Measurements from ENCODE around the gene PID1. TPM values are rescaled to one million over a fixed set of nuclear protein-coding genes. Genes with fewer than 3 reads are reported as not detected.
"Not testable (repeated sequence)": the region's sequence is repeated elsewhere in the genome, so short reads cannot be mapped to it uniquely, and the experiment has no call there.

PID1 gene
- total RNA-seq, 2 experiments from 2014 or later: not detected

GRCh38 chr2:229193281-229193680, 77.8 kb downstream of the PID1 start:
- Mint-ChIP-seq H3K4me3 (no peak overlapping the region), H3K36me3 (ENCODE audit: low read depth) (no peaks in the 10 kb centered on the region), H3K4me1 (no peaks in the 10 kb centered on the region), H3K9me3 (no peaks in the 10 kb centered on the region), H3K27ac (no peak overlapping the region), H3K27me3 (no peaks in the 10 kb centered on the region)
- DNase-seq: no peak
- ChIA-PET POLR2A (no interaction called here), CTCF (no interaction called here)

DNA sequence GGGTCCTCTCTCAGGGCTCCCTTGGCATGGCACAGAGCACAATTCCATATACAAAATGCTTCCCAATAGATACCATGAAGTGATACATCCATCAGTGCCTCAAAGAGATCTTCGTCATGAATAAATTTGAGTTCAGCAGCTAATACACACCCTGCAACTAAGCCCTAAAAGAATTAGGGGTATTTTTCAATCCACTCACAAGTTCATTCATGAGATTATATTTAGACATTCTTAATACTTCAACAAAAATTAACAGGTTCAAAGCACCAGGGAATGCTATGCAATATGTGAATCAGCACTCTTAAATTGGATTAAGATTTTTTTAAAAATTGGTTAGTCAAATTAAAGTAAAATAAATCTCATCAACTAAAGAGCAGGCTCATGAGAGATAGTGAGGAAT, 79.7 kb downstream of the PID1 start:
- POLR2A ChIA-PET: no interaction called here
- no peak overlapping the region for H3K27ac Mint-ChIP-seq
- CTCF ChIA-PET: no interaction called here
- no peaks in the 10 kb centered on the region for H3K4me1 Mint-ChIP-seq
- DNase-seq: no peak
- no peaks in the 10 kb centered on the region for H3K36me3 Mint-ChIP-seq (ENCODE audit: low read depth)
- H3K4me3 Mint-ChIP-seq: no peak overlapping the region
- H3K27me3 Mint-ChIP-seq: no peaks in the 10 kb centered on the region
- peaks cover 17% of the 10 kb centered on the region for H3K9me3 Mint-ChIP-seq

DNA sequence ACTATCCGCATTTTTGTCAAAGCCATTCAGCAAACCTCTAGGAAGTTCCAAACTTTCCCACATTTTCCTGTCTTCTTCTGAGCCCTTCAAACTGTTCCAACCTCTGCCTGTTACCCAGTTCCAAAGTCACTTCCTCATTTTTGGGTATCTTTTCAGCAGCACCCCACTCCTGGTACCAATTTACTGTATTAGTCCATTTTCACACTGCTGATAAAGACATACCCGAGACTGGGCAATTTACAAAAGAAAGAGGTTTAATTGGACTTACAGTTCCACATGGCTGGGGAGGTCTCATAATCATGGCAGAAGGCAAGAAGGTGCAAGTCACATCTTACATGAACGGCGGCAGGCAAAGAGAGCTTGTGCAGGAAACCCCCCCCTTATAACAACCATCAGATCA, 84.0 kb downstream of the PID1 start:
- H3K4me3 Mint-ChIP-seq; H3K36me3 Mint-ChIP-seq (ENCODE audit: low read depth); H3K27ac Mint-ChIP-seq; H3K4me1 Mint-ChIP-seq; POLR2A ChIA-PET; CTCF ChIA-PET; DNase-seq; H3K27me3 Mint-ChIP-seq: not testable (repeated sequence)
- H3K9me3 Mint-ChIP-seq: peaks cover 21% of the 10 kb centered on the region

DNA sequence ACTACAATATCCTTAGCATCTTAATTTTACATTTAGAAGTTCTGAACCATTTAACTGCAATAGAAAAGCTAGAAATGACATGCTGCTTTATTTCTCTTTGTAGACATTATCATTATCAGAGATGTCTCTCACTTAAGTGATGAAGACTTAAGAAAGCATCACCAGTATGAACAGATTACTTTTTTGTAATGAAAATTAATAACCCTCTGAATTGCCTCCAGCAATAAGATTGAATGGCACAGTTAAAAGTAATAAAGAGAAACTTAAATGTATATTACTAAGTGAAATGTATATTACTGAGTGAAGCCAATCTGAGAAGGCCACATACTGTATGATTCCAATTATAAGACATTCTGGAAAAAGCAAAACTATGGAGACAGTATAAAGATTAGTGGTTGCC, 89.4 kb downstream of the PID1 start:
- no peaks in the 10 kb centered on the region for H3K36me3 Mint-ChIP-seq (ENCODE audit: low read depth)
- H3K4me1 Mint-ChIP-seq: no peaks in the 10 kb centered on the region
- peaks cover 9% of the 10 kb centered on the region for H3K9me3 Mint-ChIP-seq
- ChIA-PET CTCF (no interaction called here), POLR2A (no interaction called here)
- no peak overlapping the region for H3K4me3 Mint-ChIP-seq
- no peak overlapping the region for H3K27ac Mint-ChIP-seq
- DNase-seq: no peak
- no peaks in the 10 kb centered on the region for H3K27me3 Mint-ChIP-seq

- DNase-seq: no peak
- peaks cover 6% of the 10 kb centered on the region for H3K9me3 Mint-ChIP-seq
- CTCF ChIA-PET: no interaction called here
Observed at GRCh38 chr2:229180658-229181057, 90.4 kb downstream of the PID1 start.

DNA sequence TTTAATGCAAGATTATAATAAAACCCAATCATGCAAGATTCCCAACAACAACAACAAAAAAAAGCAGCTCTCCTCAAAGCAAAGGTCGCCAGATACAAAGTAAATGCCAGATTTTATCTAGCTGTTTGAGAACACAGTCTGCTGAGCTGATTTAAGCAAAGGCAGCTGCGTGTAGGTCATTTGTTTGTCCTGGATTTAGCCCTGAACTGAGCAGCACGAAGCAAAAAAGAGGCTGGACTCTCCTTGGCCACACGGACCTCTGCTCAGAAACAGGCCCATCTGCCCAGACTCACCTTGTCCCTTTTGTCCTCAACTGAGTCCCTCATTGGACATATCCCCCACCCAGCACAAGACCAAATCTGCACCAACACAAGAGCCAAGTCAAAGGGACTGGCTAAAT, 91.5 kb downstream of the PID1 start:
- DNase-seq: no peak
- Mint-ChIP-seq H3K9me3 (peaks cover 3% of the 10 kb centered on the region), H3K4me1 (no peaks in the 10 kb centered on the region), H3K27me3 (no peaks in the 10 kb centered on the region), H3K4me3 (no peak overlapping the region), H3K27ac (no peak overlapping the region), H3K36me3 (ENCODE audit: low read depth) (no peaks in the 10 kb centered on the region)
- POLR2A ChIA-PET: no interaction called here
- CTCF ChIA-PET: no interaction called here

More at GRCh38 chr2:229180658-229181057, 90.4 kb downstream of the PID1 start:
- Mint-ChIP-seq H3K36me3 (ENCODE audit: low read depth) (no peaks in the 10 kb centered on the region), H3K4me1 (no peaks in the 10 kb centered on the region), H3K4me3 (no peak overlapping the region), H3K27me3 (no peaks in the 10 kb centered on the region), H3K27ac (no peak overlapping the region)
- POLR2A ChIA-PET: no interaction called here

GRCh38 chr2:229178706-229179105, 92.4 kb downstream of the PID1 start:
- H3K27ac Mint-ChIP-seq: no peak overlapping the region
- DNase-seq: no peak
- H3K9me3 Mint-ChIP-seq: peaks cover 3% of the 10 kb centered on the region
- ChIA-PET POLR2A (no interaction called here), CTCF (no interaction called here)
- H3K4me1 Mint-ChIP-seq: no peaks in the 10 kb centered on the region
- H3K27me3 Mint-ChIP-seq: no peaks in the 10 kb centered on the region
- H3K36me3 Mint-ChIP-seq (ENCODE audit: low read depth): no peaks in the 10 kb centered on the region
- H3K4me3 Mint-ChIP-seq: no peak overlapping the region

GRCh38 chr2:229178117-229178516, 93.0 kb downstream of the PID1 start:
- no peaks in the 10 kb centered on the region for H3K4me1 Mint-ChIP-seq
- H3K27ac Mint-ChIP-seq: no peak overlapping the region
- POLR2A ChIA-PET: no interaction called here
- H3K4me3 Mint-ChIP-seq: no peak overlapping the region
- peaks cover 3% of the 10 kb centered on the region for H3K9me3 Mint-ChIP-seq
- no peak for DNase-seq
- H3K27me3 Mint-ChIP-seq: no peaks in the 10 kb centered on the region
- no peaks in the 10 kb centered on the region for H3K36me3 Mint-ChIP-seq (ENCODE audit: low read depth)
- CTCF ChIA-PET: no interaction called here

GRCh38 chr2:229176136-229176535, 95.0 kb downstream of the PID1 start:
- H3K27ac Mint-ChIP-seq: no peak overlapping the region
- H3K9me3 Mint-ChIP-seq: peaks cover 3% of the 10 kb centered on the region
- H3K27me3 Mint-ChIP-seq: no peaks in the 10 kb centered on the region
- ChIA-PET POLR2A (no interaction called here), CTCF (no interaction called here)
- DNase-seq: no peak
- no peaks in the 10 kb centered on the region for H3K36me3 Mint-ChIP-seq (ENCODE audit: low read depth)
- no peak overlapping the region for H3K4me3 Mint-ChIP-seq
- H3K4me1 Mint-ChIP-seq: no peaks in the 10 kb centered on the region

- H3K4me3 Mint-ChIP-seq: no peak overlapping the region
- no peak overlapping the region for H3K27ac Mint-ChIP-seq
- POLR2A ChIA-PET: no interaction called here
- H3K36me3 Mint-ChIP-seq (ENCODE audit: low read depth): no peaks in the 10 kb centered on the region
- H3K27me3 Mint-ChIP-seq: no peaks in the 10 kb centered on the region
- no peak for DNase-seq
- CTCF ChIA-PET: no interaction called here
- no peaks in the 10 kb centered on the region for H3K9me3 Mint-ChIP-seq
- no peaks in the 10 kb centered on the region for H3K4me1 Mint-ChIP-seq
Observed at GRCh38 chr2:229175497-229175863, 95.6 kb downstream of the PID1 start.

GRCh38 chr2:229174794-229175496, 96.1 kb downstream of the PID1 start:
- Mint-ChIP-seq H3K27me3 (no peaks in the 10 kb centered on the region), H3K27ac (no peak overlapping the region)

GRCh38 chr2:229173825-229174359, 97.2 kb downstream of the PID1 start:
- H3K4me3 Mint-ChIP-seq: no peak overlapping the region
- ChIA-PET POLR2A (no interaction called here), CTCF (no interaction called here)
- H3K27ac Mint-ChIP-seq: no peak overlapping the region
- H3K9me3 Mint-ChIP-seq: no peaks in the 10 kb centered on the region
- no peaks in the 10 kb centered on the region for H3K4me1 Mint-ChIP-seq
- H3K27me3 Mint-ChIP-seq: no peaks in the 10 kb centered on the region
- H3K36me3 Mint-ChIP-seq (ENCODE audit: low read depth): no peaks in the 10 kb centered on the region
- no peak for DNase-seq

More at GRCh38 chr2:229174794-229175496, 96.1 kb downstream of the PID1 start:
- DNase-seq: no peak
- H3K36me3 Mint-ChIP-seq (ENCODE audit: low read depth): no peaks in the 10 kb centered on the region
- ChIA-PET POLR2A (no interaction called here), CTCF (no interaction called here)
- no peaks in the 10 kb centered on the region for H3K4me1 Mint-ChIP-seq
- H3K4me3 Mint-ChIP-seq: no peak overlapping the region
- H3K9me3 Mint-ChIP-seq: no peaks in the 10 kb centered on the region

DNA sequence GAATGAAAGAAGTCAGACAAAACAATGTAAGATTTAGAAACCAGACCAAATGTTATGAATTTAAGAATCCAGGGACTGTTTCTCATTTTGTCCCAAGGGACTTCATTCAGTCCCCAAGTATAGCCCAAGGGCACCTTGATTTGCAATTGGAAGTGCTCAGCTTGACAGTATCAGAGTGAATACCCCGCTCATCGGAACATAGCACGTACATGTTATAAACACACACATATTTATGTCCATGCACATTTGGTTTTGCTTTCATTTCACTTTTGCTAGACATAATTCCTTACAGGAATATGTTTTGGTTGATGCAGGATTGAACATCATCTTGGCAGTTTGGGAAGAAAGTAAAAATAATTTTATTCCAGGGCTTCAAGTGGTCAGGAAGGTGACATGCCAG, 100.2 kb downstream of the PID1 start:
- Mint-ChIP-seq H3K4me1 (no peaks in the 10 kb centered on the region), H3K27ac (no peak overlapping the region), H3K4me3 (no peak overlapping the region), H3K9me3 (no peaks in the 10 kb centered on the region), H3K36me3 (ENCODE audit: low read depth) (no peaks in the 10 kb centered on the region), H3K27me3 (no peaks in the 10 kb centered on the region)
- ChIA-PET POLR2A (no interaction called here), CTCF (no interaction called here)
- no peak for DNase-seq

DNA sequence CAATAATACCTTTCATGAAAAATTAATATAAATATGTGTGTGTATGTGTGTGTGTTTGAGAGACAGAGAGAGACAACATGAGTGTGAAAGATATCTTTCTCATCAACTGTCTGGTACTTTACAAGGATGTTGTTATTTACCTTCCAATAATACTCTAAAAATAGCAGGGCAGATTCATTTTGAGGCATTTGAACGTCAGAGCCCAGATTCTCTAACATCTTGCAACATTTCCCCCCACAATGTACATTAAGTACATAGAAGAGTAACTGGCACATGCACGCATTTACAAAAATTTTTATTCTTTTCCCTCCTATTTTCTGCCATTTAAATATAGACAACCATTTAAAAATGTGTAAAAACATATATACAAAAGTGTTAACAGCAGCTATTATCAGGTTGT, 100.9 kb downstream of the PID1 start:
- Mint-ChIP-seq H3K4me1 (no peaks in the 10 kb centered on the region), H3K4me3 (no peak overlapping the region), H3K9me3 (no peaks in the 10 kb centered on the region), H3K36me3 (ENCODE audit: low read depth) (no peaks in the 10 kb centered on the region), H3K27me3 (no peaks in the 10 kb centered on the region), H3K27ac (no peak overlapping the region)
- CTCF ChIA-PET: no interaction called here
- no peak for DNase-seq
- POLR2A ChIA-PET: no interaction called here

All from activated CD4-positive, alpha-beta T cell treated with anti-CD3 and anti-CD28 coated beads, Interleukin-2, amount 10 ng/mL, durations not matched to agents 7 days and 5 days (primary cell).